ENCODE measurements around the gene SCGB1C2. TPM values are rescaled to one million over a fixed set of nuclear protein-coding genes. Genes with fewer than 3 reads are reported as not detected.

The SCGB1C2 gene
- polyA plus RNA-seq, 1 experiment: not detected

DNA sequence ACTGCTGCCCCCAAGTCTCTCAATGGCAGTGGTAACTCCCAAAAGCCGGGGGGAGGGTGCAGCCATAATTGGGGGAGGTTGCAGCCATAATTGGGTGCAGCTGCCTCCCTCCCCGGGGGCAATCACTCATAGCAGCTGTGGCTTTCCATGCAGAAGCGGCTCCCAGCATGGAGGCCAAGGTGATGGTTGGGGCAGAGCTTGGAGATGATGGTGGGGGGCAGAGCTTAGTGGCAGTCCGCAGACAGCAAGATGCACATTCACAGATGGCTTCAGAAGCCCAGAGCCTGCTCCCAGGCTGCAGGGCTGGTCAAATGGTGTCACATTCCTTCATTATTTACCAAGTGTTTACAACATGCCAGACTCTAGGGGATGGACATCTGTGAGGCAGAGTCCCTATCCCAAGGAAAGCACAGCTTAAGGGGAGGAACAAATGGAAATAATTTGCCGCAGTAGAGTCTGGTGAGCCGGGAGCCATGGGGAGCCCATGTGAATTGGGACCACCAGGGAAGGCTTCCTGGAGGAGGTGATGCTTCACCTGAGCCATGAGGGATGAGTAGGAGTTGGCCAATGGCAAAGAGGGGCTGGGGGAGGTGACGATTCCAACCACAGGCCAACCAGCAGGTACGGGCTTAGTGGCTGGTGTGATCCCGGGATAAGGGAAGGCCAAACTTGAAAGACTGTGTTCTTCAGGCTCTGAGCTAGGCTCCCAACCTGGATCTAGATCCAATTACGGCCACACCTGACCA, 36.0 kb downstream of the SCGB1C2 start:
- H3K4me3 ChIP-seq (ENCODE audit: low read depth, low read length): no peak overlapping the region
- DNase-seq (ENCODE audit: low read depth): no peak
- peaks cover 14% of the 10 kb centered on the region for H3K27me3 ChIP-seq (ENCODE audit: control insufficient read depth, insufficient read depth, low read length)
- ChIA-PET CTCF (interaction anchor here (1.3 to 1.6 kb wide), 2 partner anchors 8 to 15 kb away, joined by 4 to 5 read pairs; no protein-coding TSS in a partner anchor), POLR2A (no interaction called here)
- TF ChIP-seq, protein P1, sequence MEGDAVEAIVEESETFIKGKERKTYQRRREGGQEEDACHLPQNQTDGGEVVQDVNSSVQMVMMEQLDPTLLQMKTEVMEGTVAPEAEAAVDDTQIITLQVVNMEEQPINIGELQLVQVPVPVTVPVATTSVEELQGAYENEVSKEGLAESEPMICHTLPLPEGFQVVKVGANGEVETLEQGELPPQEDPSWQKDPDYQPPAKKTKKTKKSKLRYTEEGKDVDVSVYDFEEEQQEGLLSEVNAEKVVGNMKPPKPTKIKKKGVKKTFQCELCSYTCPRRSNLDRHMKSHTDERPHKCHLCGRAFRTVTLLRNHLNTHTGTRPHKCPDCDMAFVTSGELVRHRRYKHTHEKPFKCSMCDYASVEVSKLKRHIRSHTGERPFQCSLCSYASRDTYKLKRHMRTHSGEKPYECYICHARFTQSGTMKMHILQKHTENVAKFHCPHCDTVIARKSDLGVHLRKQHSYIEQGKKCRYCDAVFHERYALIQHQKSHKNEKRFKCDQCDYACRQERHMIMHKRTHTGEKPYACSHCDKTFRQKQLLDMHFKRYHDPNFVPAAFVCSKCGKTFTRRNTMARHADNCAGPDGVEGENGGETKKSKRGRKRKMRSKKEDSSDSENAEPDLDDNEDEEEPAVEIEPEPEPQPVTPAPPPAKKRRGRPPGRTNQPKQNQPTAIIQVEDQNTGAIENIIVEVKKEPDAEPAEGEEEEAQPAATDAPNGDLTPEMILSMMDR (IDR thresholded peaks at IDR 0.05; ENCODE audit: insufficient read depth, low read depth, low read length): no peak
- H3K36me3 ChIP-seq (ENCODE audit: control insufficient read depth, insufficient read depth, low read length): no peaks in the 10 kb centered on the region

DNA sequence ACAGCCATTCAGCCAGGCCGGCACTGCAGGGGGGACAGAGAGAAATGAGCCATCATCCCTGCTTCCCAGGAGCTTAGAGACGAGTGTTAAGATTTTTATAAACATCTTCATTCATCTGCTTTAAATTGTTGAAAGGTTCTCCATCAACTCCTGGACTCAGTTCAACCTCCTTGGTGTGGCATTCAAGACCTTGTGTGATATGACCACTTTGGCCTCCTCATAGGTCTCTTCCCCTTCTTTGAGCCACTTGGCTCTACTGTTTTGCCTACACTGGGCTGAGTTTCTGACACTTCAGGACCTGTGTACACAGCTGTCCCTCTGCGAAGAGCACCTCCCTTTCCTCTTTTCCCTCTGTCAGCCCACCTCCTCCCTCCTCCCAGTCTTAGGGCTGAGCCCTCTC, 39.8 kb downstream of the SCGB1C2 start:
- Histone ChIP-seq H3K27me3 (ENCODE audit: control insufficient read depth, insufficient read depth, low read length) (peaks cover 28% of the 10 kb centered on the region), H3K4me3 (ENCODE audit: low read depth, low read length) (no peak overlapping the region), H3K36me3 (ENCODE audit: control insufficient read depth, insufficient read depth, low read length) (no peaks in the 10 kb centered on the region)
- CTCF ChIA-PET: interaction anchor here (0.9 kb wide), 1 partner anchor 314 kb away, joined by 3 read pairs; no protein-coding TSS in a partner anchor
- no peak for DNase-seq (ENCODE audit: low read depth)
- TF ChIP-seq, protein P1 (IDR thresholded peaks at IDR 0.05; ENCODE audit: insufficient read depth, low read depth, low read length): no peak
- POLR2A ChIA-PET: no interaction called here

- ChIA-PET POLR2A (no interaction called here), CTCF (interaction anchor here (0.9 kb wide), 1 partner anchor 314 kb away, joined by 3 read pairs; no protein-coding TSS in a partner anchor)
- TF ChIP-seq, protein P1 (IDR thresholded peaks at IDR 0.05; ENCODE audit: insufficient read depth, low read depth, low read length): no peak
- peaks cover 31% of the 10 kb centered on the region for H3K27me3 ChIP-seq (ENCODE audit: control insufficient read depth, insufficient read depth, low read length)
- no peaks in the 10 kb centered on the region for H3K36me3 ChIP-seq (ENCODE audit: control insufficient read depth, insufficient read depth, low read length)
- H3K4me3 ChIP-seq (ENCODE audit: low read depth, low read length): no peak overlapping the region
- DNase-seq (ENCODE audit: low read depth): no peak
Measured at GRCh38 chr17:177762-178161, 40.4 kb downstream of the SCGB1C2 start.

DNA sequence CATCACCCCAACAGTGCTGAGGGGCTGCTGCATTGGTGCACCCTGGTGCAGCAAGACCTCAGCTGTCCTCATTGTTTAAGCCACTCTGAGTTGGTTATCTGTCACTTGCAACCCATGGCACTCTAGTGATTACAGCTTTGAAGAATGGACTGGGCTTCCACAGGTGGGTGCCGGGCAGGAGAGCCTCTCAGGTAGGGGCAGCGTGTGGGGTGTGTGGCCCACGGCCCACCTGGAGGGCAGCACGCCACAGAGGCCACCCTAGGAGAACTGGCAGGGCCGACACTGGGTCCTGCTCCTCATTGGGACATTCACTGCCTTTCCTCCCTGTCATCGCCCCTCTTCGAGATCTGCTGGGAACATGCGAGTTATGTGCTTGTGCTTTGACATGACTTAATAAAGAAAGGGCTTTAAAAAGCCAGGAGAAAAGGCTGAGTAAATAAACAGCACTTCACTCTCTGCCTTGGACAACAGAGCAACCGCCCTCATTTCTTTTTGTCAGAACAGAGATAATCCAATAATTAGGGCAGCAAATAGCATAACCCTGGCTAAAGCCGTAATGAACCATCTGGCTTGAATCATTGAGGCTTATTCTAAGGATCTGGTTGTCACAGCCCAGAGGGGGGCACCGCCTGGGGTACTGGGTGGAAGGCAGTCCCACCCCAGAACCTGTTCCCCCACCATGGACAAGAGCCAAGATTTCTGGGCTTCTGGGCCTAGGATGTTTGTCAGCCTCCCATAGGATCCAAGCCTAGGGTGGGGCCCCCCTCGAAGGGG, 41.1 kb downstream of the SCGB1C2 start:
- POLR2A ChIA-PET: no interaction called here
- no peak for DNase-seq (ENCODE audit: low read depth)
- CTCF ChIA-PET: no interaction called here
- TF ChIP-seq, protein P1 (IDR thresholded peaks at IDR 0.05; ENCODE audit: insufficient read depth, low read depth, low read length): no peak
- no peaks in the 10 kb centered on the region for H3K36me3 ChIP-seq (ENCODE audit: control insufficient read depth, insufficient read depth, low read length)
- H3K4me3 ChIP-seq (ENCODE audit: low read depth, low read length): no peak overlapping the region
- H3K27me3 ChIP-seq (ENCODE audit: control insufficient read depth, insufficient read depth, low read length): peaks cover 37% of the 10 kb centered on the region

DNA sequence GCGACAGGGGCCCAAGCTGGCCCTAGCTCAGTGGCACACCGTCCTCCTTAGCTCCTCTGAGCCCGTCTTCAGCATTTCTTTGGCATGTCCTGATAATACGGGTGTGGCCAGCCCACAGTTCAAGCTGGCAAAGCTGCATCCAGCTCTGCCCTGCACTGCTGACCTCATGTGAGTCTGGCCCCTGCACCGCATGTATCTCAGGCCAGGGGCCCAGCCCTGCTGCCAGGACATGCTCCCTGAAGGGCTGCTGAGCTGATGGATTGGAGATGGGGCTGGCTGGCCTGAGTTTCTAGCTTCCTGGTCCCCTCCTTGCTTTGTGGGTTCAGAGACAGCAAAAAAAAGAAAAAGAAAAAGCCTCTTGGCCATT, 41.7 kb downstream of the SCGB1C2 start:
- H3K27me3 ChIP-seq (ENCODE audit: control insufficient read depth, insufficient read depth, low read length): peaks cover 37% of the 10 kb centered on the region
- POLR2A ChIA-PET: no interaction called here
- no peak overlapping the region for H3K4me3 ChIP-seq (ENCODE audit: low read depth, low read length)
- CTCF ChIA-PET: no interaction called here
- no peaks in the 10 kb centered on the region for H3K36me3 ChIP-seq (ENCODE audit: control insufficient read depth, insufficient read depth, low read length)
- TF ChIP-seq, protein P1 (IDR thresholded peaks at IDR 0.05; ENCODE audit: insufficient read depth, low read depth, low read length): no peak
- no peak for DNase-seq (ENCODE audit: low read depth)
